A673 (cell line): Measurements from ENCODE around the gene PON3.

Source experiments
- CTCF ChIP-seq: fragments of 300-800, 200-600 bp; sonication (generic); conservative IDR thresholded peaks from 2 replicates; pipeline ENCODE4 v1.5.1; 2017; ENCODE audit warnings: low read depth, mild to moderate bottlenecking, antibody characterized with exemption, low read length, moderate library complexity, mixed read lengths
- EZH2 ChIP-seq: fragments of 200-600 bp; sonication (generic); IDR thresholded peaks from 2 replicates; pipeline ENCODE4 v1.6.1; 2017; ENCODE audit warnings: borderline replicate concordance, low read depth, mild to moderate bottlenecking, mixed read lengths, antibody characterized with exemption, low read length; ENCODE audit not compliant: poor library complexity, severe bottlenecking

DNA sequence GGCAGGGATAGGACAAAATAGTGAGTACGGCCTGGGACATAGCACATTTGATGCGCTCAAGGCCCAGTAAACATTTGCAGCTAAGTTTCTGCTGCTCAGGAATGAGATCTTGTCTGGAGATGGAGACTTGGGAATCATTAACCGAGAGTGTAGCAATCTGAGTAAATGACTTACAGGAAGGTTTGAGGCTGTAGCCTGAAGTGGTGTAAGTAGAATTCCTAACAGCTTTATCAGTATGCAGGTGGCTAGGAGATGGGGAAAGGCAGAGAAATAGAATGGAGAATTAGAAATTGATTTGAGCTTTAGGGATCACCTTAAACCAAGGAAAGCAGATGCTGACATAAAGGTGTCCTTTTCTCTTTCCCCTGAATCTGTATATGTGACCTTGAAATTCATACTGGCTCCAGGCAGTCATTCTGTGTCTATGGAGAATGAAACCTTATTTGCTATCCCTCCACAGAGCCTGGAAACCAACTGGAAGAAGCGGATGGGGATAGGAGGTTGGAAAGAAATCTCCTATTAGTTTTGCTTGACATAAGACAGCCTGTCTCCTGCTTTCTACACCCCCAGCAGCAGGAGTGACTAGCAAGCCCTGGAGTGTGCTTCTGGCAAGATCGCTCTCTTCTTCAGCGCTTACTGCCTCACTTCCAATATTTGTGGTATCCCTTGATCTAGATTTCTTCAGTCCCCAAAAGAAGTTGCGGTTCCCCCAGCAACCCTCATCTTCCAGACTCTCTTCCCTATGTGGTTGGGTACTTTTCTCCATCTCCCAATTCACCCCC lies 45.1 kb upstream of the PON3 start:
- TF ChIP-seq CTCF = no peak
- no peak for TF ChIP-seq EZH2
